ENCODE results near the gene DIO1. TPM values are rescaled to one million over a fixed set of nuclear protein-coding genes. Genes with fewer than 3 reads are reported as not detected.

Gene DIO1
- total RNA-seq, 2 experiments from 2014 or later: not detected

- ChIA-PET CTCF (interaction anchor here (0.9 to 4.9 kb wide), 21 partner anchors 9 to 120 kb away, joined by 3 to 41 read pairs (median 5); partner anchors contain the start of genes DIO1, NDC1, TCEANC2 and TMEM59), POLR2A (interaction anchor here (0.6 to 5.7 kb wide), 17 partner anchors 10 to 1913 kb away, joined by 3 to 51 read pairs (median 6); partner anchors contain the start of genes KTI12, NDC1, TCEANC2 and TMEM59)
- Mint-ChIP-seq H3K9me3 (no peaks in the 10 kb centered on the region), H3K27ac (peak within 1 kb of the TSS; percentile 92), H3K36me3 (ENCODE audit: low read depth) (peaks cover 19% of the 10 kb centered on the region), H3K27me3 (no peaks in the 10 kb centered on the region), H3K4me1 (peaks cover 50% of the 10 kb centered on the region), H3K4me3 (peak within 1 kb of the TSS; percentile 96)
- no peak for DNase-seq
Observed at GRCh38 chr1:53946252-53947171, 52.5 kb downstream of the DIO1 start, which contains the start of gene LRRC42. Gene LRRC42, plus strand, starts transcription at chr1:53946350. Its CDS starts 5,650 bp downstream, at chr1:53952000.

GRCh38 chr1:53947172-53947907 is 53.4 kb downstream of the DIO1 start:
- CTCF ChIA-PET: interaction anchor here (0.7 to 4.9 kb wide), 10 partner anchors 9 to 106 kb away, joined by 3 to 41 read pairs (median 4); partner anchors contain the start of genes TCEANC2, TMEM59 and YIPF1
- no peak for DNase-seq
- H3K4me1 Mint-ChIP-seq: peaks cover 50% of the 10 kb centered on the region
- POLR2A ChIA-PET: interaction anchor here (1.1 to 5.7 kb wide), 5 partner anchors 12 to 106 kb away, joined by 3 to 51 read pairs (median 4); partner anchors contain the start of genes TCEANC2, TMEM59 and YIPF1
- peak overlapping the region; percentile 45 for H3K27ac Mint-ChIP-seq
- peak overlapping the region; percentile 71 for H3K4me3 Mint-ChIP-seq
- no peaks in the 10 kb centered on the region for H3K9me3 Mint-ChIP-seq
- H3K36me3 Mint-ChIP-seq (ENCODE audit: low read depth): peaks cover 22% of the 10 kb centered on the region
- H3K27me3 Mint-ChIP-seq: no peaks in the 10 kb centered on the region

GRCh38 chr1:53948291-53948690 is 54.3 kb downstream of the DIO1 start:
- Mint-ChIP-seq H3K36me3 (ENCODE audit: low read depth) (peaks cover 21% of the 10 kb centered on the region), H3K27me3 (no peaks in the 10 kb centered on the region), H3K9me3 (no peaks in the 10 kb centered on the region), H3K4me3 (peak overlapping the region; percentile 3), H3K27ac (no peak overlapping the region), H3K4me1 (peaks cover 40% of the 10 kb centered on the region)
- ChIA-PET POLR2A (interaction anchor here (1.1 to 5.7 kb wide), 5 partner anchors 11 to 105 kb away, joined by 3 to 51 read pairs (median 6); partner anchors contain the start of genes TCEANC2, TMEM59 and YIPF1), CTCF (interaction anchor here (0.7 to 4.9 kb wide), 10 partner anchors 8 to 105 kb away, joined by 3 to 41 read pairs (median 4); partner anchors contain the start of genes TCEANC2, TMEM59 and YIPF1)
- no peak for DNase-seq

GRCh38 chr1:53949023-53949990 is 55.3 kb downstream of the DIO1 start:
- POLR2A ChIA-PET: interaction anchor here (2.2 to 5.7 kb wide), 2 partner anchors 59 to 104 kb away, joined by 7 to 51 read pairs; partner anchors contain the start of genes TCEANC2, TMEM59 and YIPF1
- CTCF ChIA-PET: interaction anchor here (0.9 to 4.9 kb wide), 6 partner anchors 10 to 88 kb away, joined by 3 to 41 read pairs (median 20); partner anchors contain the start of gene YIPF1
- Mint-ChIP-seq H3K36me3 (ENCODE audit: low read depth) (peaks cover 14% of the 10 kb centered on the region), H3K27me3 (no peaks in the 10 kb centered on the region), H3K4me1 (peaks cover 30% of the 10 kb centered on the region), H3K27ac (no peak overlapping the region), H3K9me3 (no peaks in the 10 kb centered on the region), H3K4me3 (no peak overlapping the region)
- peak; percentile 25 for DNase-seq

- H3K4me3 Mint-ChIP-seq: no peak overlapping the region
- POLR2A ChIA-PET: no interaction called here
Observed at GRCh38 chr1:53951697-53952096, 57.7 kb downstream of the DIO1 start.

GRCh38 chr1:53954128-53954527 is 60.1 kb downstream of the DIO1 start:
- H3K27me3 Mint-ChIP-seq: no peaks in the 10 kb centered on the region
- H3K4me1 Mint-ChIP-seq: peaks cover 15% of the 10 kb centered on the region
- ChIA-PET POLR2A (interaction anchor here (1.0 to 1.3 kb wide), 2 partner anchors 64 to 99 kb away, joined by 3 read pairs; partner anchors contain the start of genes TCEANC2, TMEM59 and YIPF1), CTCF (interaction anchor here (1.0 to 1.5 kb wide), 4 partner anchors 9 to 95 kb away, joined by 3 to 8 read pairs (median 4); partner anchors contain the start of genes IFT25 and YIPF1)
- H3K4me3 Mint-ChIP-seq: no peak overlapping the region
- H3K36me3 Mint-ChIP-seq (ENCODE audit: low read depth): peaks cover 17% of the 10 kb centered on the region
- no peak overlapping the region for H3K27ac Mint-ChIP-seq
- no peaks in the 10 kb centered on the region for H3K9me3 Mint-ChIP-seq
- DNase-seq: no peak

More at GRCh38 chr1:53951697-53952096, 57.7 kb downstream of the DIO1 start:
- H3K27me3 Mint-ChIP-seq: no peaks in the 10 kb centered on the region
- peaks cover 24% of the 10 kb centered on the region for H3K4me1 Mint-ChIP-seq
- CTCF ChIA-PET: interaction anchor here (4.9 kb wide), 2 partner anchors 7 to 90 kb away, joined by 40 to 41 read pairs; no protein-coding TSS in a partner anchor
- H3K36me3 Mint-ChIP-seq (ENCODE audit: low read depth): peaks cover 10% of the 10 kb centered on the region
- no peak overlapping the region for H3K27ac Mint-ChIP-seq
- H3K9me3 Mint-ChIP-seq: no peaks in the 10 kb centered on the region
- no peak for DNase-seq

- Mint-ChIP-seq H3K4me1 (peaks cover 15% of the 10 kb centered on the region), H3K36me3 (ENCODE audit: low read depth) (peaks cover 27% of the 10 kb centered on the region), H3K4me3 (no peak overlapping the region), H3K27me3 (no peaks in the 10 kb centered on the region), H3K9me3 (no peaks in the 10 kb centered on the region), H3K27ac (no peak overlapping the region)
- DNase-seq: no peak
- POLR2A ChIA-PET: interaction anchor here (0.7 to 1.4 kb wide), 4 partner anchors 10 to 118 kb away, joined by 3 to 9 read pairs (median 4); partner anchors contain the start of genes IFT25, LRRC42 and NDC1
- CTCF ChIA-PET: interaction anchor here (0.8 to 2.2 kb wide), 5 partner anchors 9 to 96 kb away, joined by 3 to 14 read pairs (median 4); partner anchors contain the start of gene IFT25
Observed at GRCh38 chr1:53956308-53957168, 62.6 kb downstream of the DIO1 start.

GRCh38 chr1:53957194-53957818 is 63.3 kb downstream of the DIO1 start:
- ChIA-PET POLR2A (interaction anchor here (1.3 to 1.4 kb wide), 2 partner anchors 9 to 11 kb away, joined by 4 to 9 read pairs; partner anchors contain the start of genes IFT25 and LRRC42), CTCF (interaction anchor here (1.2 to 4.9 kb wide), 5 partner anchors 8 to 97 kb away, joined by 4 to 122 read pairs (median 32); partner anchors contain the start of genes IFT25 and LRRC42)
- Mint-ChIP-seq H3K4me1 (peaks cover 15% of the 10 kb centered on the region), H3K9me3 (no peaks in the 10 kb centered on the region), H3K36me3 (ENCODE audit: low read depth) (peaks cover 31% of the 10 kb centered on the region), H3K4me3 (no peak overlapping the region), H3K27me3 (no peaks in the 10 kb centered on the region), H3K27ac (peak overlapping the region; percentile 7)
- DNase-seq: no peak

- no peak for DNase-seq
Observed at GRCh38 chr1:53959664-53960250, 65.8 kb downstream of the DIO1 start.

More at GRCh38 chr1:53959664-53960250, 65.8 kb downstream of the DIO1 start:
- CTCF ChIA-PET: interaction anchor here (0.7 to 4.9 kb wide), 44 partner anchors 10 to 869 kb away, joined by 3 to 122 read pairs (median 4); partner anchors contain the start of genes IFT25, LRRC42, NDC1 and YIPF1
- peaks cover 23% of the 10 kb centered on the region for H3K4me1 Mint-ChIP-seq
- H3K9me3 Mint-ChIP-seq: no peaks in the 10 kb centered on the region
- H3K36me3 Mint-ChIP-seq (ENCODE audit: low read depth): peaks cover 35% of the 10 kb centered on the region
- no peak overlapping the region for H3K27ac Mint-ChIP-seq
- H3K4me3 Mint-ChIP-seq: no peak overlapping the region
- no peaks in the 10 kb centered on the region for H3K27me3 Mint-ChIP-seq
- POLR2A ChIA-PET: interaction anchor here (1.2 to 1.9 kb wide), 4 partner anchors 12 to 99 kb away, joined by 3 to 11 read pairs (median 8); partner anchors contain the start of genes IFT25 and LRRC42
